NT2/D1 (cell line): ENCODE measurements around the gene FTL.

Source experiments
- SUZ12 ChIP-seq: IDR thresholded peaks from 2 replicates; pipeline ENCODE4 v1.6.1; 2011; ENCODE audit not compliant: insufficient read length, insufficient read depth; ENCODE audit errors: extremely low read depth
- YY1 ChIP-seq: IDR thresholded peaks from 2 replicates; pipeline ENCODE4 v1.6.1; 2011; ENCODE audit not compliant: insufficient read length, insufficient read depth
- ZNF274 ChIP-seq: IDR thresholded peaks from 2 replicates; pipeline ENCODE4 v1.6.1; 2011; ENCODE audit warnings: mild to moderate bottlenecking, low read depth, low read length

DNA sequence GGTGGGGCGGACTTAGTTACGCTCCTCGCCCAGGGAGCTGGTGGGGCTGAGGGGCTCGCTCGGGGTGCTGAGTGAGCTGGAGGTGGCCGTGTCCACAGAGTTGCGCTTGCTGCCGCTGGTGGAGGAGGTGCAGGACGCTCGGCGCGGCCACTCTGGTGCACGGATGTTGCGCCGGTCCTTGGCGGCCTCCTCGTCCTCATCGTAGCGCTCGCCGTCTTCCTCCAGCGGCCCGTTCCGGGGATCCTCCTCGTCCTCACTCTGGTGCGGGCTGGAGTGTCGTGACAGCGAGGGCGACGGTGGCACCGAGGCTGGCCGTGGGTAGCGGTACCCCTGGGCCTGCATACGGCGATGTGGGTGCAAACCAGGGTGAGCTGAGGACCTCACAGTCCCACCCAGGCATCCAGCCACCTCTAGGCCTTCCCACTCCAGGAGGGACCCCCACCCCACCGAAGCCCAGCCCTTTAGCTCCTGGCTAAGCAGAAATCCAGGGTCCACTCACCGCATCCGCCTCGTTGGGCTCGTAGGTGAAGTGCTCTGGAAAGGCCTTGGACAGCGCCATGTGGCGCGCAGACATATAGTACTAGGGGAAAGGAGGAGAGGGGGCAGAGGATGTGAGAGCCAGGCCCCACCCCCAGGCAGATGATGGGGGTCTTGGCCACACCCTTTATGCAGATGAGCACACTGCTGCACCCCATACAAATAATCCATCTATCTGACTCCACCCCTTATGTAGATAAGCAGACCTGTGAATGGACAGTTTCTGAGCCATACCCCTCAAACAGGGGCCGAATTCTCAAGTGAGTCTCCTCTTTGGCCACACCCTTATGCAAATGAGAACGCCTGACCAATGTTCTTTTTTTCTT lies 4.4 kb downstream of the FTL start:
- TF ChIP-seq YY1 (no peak), SUZ12 (no peak), ZNF274 (no peak)
